ENCODE measurements around the gene SLC6A7. TPM values are rescaled to one million over a fixed set of nuclear protein-coding genes. Genes with fewer than 3 reads are reported as not detected.

The SLC6A7 gene
- total RNA-seq (2022; extraction: Qiagen RNA extraction) = 0.02 to 0.03 TPM in 2 of 5 replicates, not detected in the others

DNA sequence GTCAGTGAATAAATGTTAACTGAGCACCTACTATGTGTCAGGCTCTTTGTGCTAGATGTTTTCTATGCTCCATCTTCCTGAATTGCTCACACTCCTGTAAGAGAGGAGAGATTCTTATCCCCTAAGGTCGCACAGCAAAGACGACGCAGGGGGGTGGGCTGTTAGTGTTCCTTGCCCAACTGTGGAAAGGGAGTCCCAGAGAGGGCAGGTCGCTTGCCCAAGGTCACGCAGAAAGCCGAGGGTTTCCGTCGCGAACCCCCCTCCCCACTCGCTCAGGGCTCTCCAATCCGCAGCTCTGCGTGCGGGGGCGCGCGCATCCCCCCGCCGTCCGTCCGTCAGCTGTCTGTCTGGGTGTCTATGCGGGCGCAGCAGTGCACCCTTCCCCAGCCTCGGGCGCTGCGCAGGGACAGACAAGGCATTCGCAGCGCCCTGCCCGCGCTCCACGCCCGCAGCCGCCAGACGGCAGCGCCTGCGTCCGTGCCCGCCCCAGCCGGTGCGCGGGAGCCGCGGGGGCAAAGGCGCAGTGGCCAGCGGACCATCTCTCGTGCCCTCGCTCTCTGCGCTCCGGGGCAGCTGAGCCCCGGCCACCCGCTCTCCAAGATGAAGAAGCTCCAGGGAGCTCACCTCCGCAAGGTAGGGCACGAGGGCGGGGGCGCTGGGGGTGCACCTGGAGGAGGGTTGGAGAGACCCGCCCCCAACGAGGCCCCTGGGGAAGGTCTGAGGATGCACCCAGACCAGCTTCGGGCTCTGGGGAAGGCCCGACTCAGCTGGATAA lies at the start of gene SLC6A7:
SLC6A7 (plus strand) TSS at position 335 of the 775 bp plus-strand sequence; CDS start at position 601, 266 bp downstream.

GRCh38 chr5:150155258-150156026 lies 34.4 kb upstream of the SLC6A7 start, which contains the start of gene PDGFRB:
TSS of gene PDGFRB (minus strand) at chr5:150155845. CDS start at chr5:150137047, 18,798 bp downstream.

GRCh38 chr5:150166650-150167511 lies 23.0 kb upstream of the SLC6A7 start, which contains the start of gene CDX1:
TSS of gene CDX1 (plus strand) at chr5:150166778. CDS start at chr5:150166877, 99 bp downstream.

Other genes starting within 250 kb of the SLC6A7 start
- 0.22 to 0.37 TPM (median 0.29 TPM) in 5 replicates for gene PDE6A, start 245.3 kb upstream of the SLC6A7 start, total RNA-seq (2022; extraction: Qiagen RNA extraction)
- gene SLC26A2, start 229.3 kb upstream of the SLC6A7 start, total RNA-seq (2022; extraction: Qiagen RNA extraction) = 46.0 to 63.2 TPM (median 59.8 TPM) in 5 replicates
- gene TIGD6, start 189.4 kb upstream of the SLC6A7 start, total RNA-seq (2022; extraction: Qiagen RNA extraction) = 5.0 to 6.1 TPM (median 5.3 TPM) in 5 replicates
- 30.6 to 34.7 TPM (median 32.9 TPM) in 5 replicates for gene HMGXB3, start 189.3 kb upstream of the SLC6A7 start, total RNA-seq (2022; extraction: Qiagen RNA extraction)
- gene CSF1R, start 103.5 kb upstream of the SLC6A7 start, total RNA-seq (2022; extraction: Qiagen RNA extraction) = 0.15 to 0.31 TPM (median 0.20 TPM) in 5 replicates
- gene PDGFRB, start 34.2 kb upstream of the SLC6A7 start, total RNA-seq (2022; extraction: Qiagen RNA extraction) = 0.11 to 0.80 TPM (median 0.22 TPM) in 5 replicates
- 0.06 to 0.07 TPM in 2 of 5 replicates, not detected in the others for gene CDX1, start 23.3 kb upstream of the SLC6A7 start, total RNA-seq (2022; extraction: Qiagen RNA extraction)
- gene CAMK2A, start 99.7 kb downstream of the SLC6A7 start, total RNA-seq (2022; extraction: Qiagen RNA extraction) = 0.56 to 0.80 TPM (median 0.69 TPM) in 5 replicates
- 30.6 to 37.4 TPM (median 32.4 TPM) in 5 replicates for gene ARSI, start 112.8 kb downstream of the SLC6A7 start, total RNA-seq (2022; extraction: Qiagen RNA extraction)
- 67.4 to 79.8 TPM (median 72.7 TPM) in 5 replicates for gene TCOF1, start 167.6 kb downstream of the SLC6A7 start, total RNA-seq (2022; extraction: Qiagen RNA extraction)
- 0.07 to 0.09 TPM (median 0.08 TPM) in 3 of 5 replicates, not detected in the others for gene CD74, start 222.8 kb downstream of the SLC6A7 start, total RNA-seq (2022; extraction: Qiagen RNA extraction)